ENCODE measurements around the gene MACROH2A1.

Gene MACROH2A1

GRCh38 chr5:135329066-135329912 lies 69.7 kb downstream of the MACROH2A1 start:
- Histone ChIP-seq H3K4me1 (ENCODE audit: control insufficient read depth, insufficient read depth, low read length) (no peaks in the 10 kb centered on the region), H3K9me3 (ENCODE audit: control insufficient read depth, insufficient read depth, low read depth, low read length) (no peaks in the 10 kb centered on the region), H3K36me3 (ENCODE audit: control insufficient read depth, insufficient read depth, low read length) (no peaks in the 10 kb centered on the region), H3K27me3 (ENCODE audit: control insufficient read depth, insufficient read depth, low read length) (no peaks in the 10 kb centered on the region), H3K9ac (ENCODE audit: low read length) (no peak overlapping the region), H3K4me3 (ENCODE audit: low read depth, low read length) (no peak overlapping the region), H3K27ac (ENCODE audit: low read depth, low read length) (no peak overlapping the region)

- Histone ChIP-seq H3K9ac (ENCODE audit: low read length) (no peak overlapping the region), H3K27ac (ENCODE audit: low read depth, low read length) (no peak overlapping the region), H3K36me3 (ENCODE audit: control insufficient read depth, insufficient read depth, low read length) (no peaks in the 10 kb centered on the region), H3K4me3 (ENCODE audit: low read depth, low read length) (no peak overlapping the region), H3K4me1 (ENCODE audit: control insufficient read depth, insufficient read depth, low read length) (no peaks in the 10 kb centered on the region), H3K27me3 (ENCODE audit: control insufficient read depth, insufficient read depth, low read length) (no peaks in the 10 kb centered on the region), H3K9me3 (ENCODE audit: control insufficient read depth, insufficient read depth, low read depth, low read length) (no peaks in the 10 kb centered on the region)
Observed at GRCh38 chr5:135328128-135328687, 70.8 kb downstream of the MACROH2A1 start.

GRCh38 chr5:135327429-135328127 lies 71.5 kb downstream of the MACROH2A1 start:
- Histone ChIP-seq H3K36me3 (ENCODE audit: control insufficient read depth, insufficient read depth, low read length) (no peaks in the 10 kb centered on the region), H3K27ac (ENCODE audit: low read depth, low read length) (no peak overlapping the region), H3K9ac (ENCODE audit: low read length) (no peak overlapping the region), H3K27me3 (ENCODE audit: control insufficient read depth, insufficient read depth, low read length) (no peaks in the 10 kb centered on the region), H3K4me3 (ENCODE audit: low read depth, low read length) (no peak overlapping the region), H3K9me3 (ENCODE audit: control insufficient read depth, insufficient read depth, low read depth, low read length) (no peaks in the 10 kb centered on the region), H3K4me1 (ENCODE audit: control insufficient read depth, insufficient read depth, low read length) (no peaks in the 10 kb centered on the region)

GRCh38 chr5:135326296-135327254 lies 72.5 kb downstream of the MACROH2A1 start:
- Histone ChIP-seq H3K9me3 (ENCODE audit: control insufficient read depth, insufficient read depth, low read depth, low read length) (no peaks in the 10 kb centered on the region), H3K36me3 (ENCODE audit: control insufficient read depth, insufficient read depth, low read length) (no peaks in the 10 kb centered on the region), H3K27me3 (ENCODE audit: control insufficient read depth, insufficient read depth, low read length) (peaks cover 4% of the 10 kb centered on the region; the same call in 1 of the 2 replicates), H3K4me1 (ENCODE audit: control insufficient read depth, insufficient read depth, low read length) (no peaks in the 10 kb centered on the region), H3K27ac (ENCODE audit: low read depth, low read length) (no peak overlapping the region), H3K4me3 (ENCODE audit: low read depth, low read length) (no peak overlapping the region), H3K9ac (ENCODE audit: low read length) (no peak overlapping the region)

- Histone ChIP-seq H3K9me3 (ENCODE audit: control insufficient read depth, insufficient read depth, low read depth, low read length) (no peaks in the 10 kb centered on the region), H3K36me3 (ENCODE audit: control insufficient read depth, insufficient read depth, low read length) (no peaks in the 10 kb centered on the region), H3K4me1 (ENCODE audit: control insufficient read depth, insufficient read depth, low read length) (no peaks in the 10 kb centered on the region), H3K4me3 (ENCODE audit: low read depth, low read length) (no peak overlapping the region), H3K27ac (ENCODE audit: low read depth, low read length) (no peak overlapping the region), H3K9ac (ENCODE audit: low read length) (no peak overlapping the region), H3K27me3 (ENCODE audit: control insufficient read depth, insufficient read depth, low read length) (peaks cover 4% of the 10 kb centered on the region; the same call in 1 of the 2 replicates)
Observed at GRCh38 chr5:135324897-135325650, 74.0 kb downstream of the MACROH2A1 start.

- Histone ChIP-seq H3K9ac (ENCODE audit: low read length) (no peak overlapping the region), H3K27ac (ENCODE audit: low read depth, low read length) (no peak overlapping the region), H3K4me1 (ENCODE audit: control insufficient read depth, insufficient read depth, low read length) (no peaks in the 10 kb centered on the region), H3K27me3 (ENCODE audit: control insufficient read depth, insufficient read depth, low read length) (peaks cover 4% of the 10 kb centered on the region; the same call in 1 of the 2 replicates), H3K36me3 (ENCODE audit: control insufficient read depth, insufficient read depth, low read length) (no peaks in the 10 kb centered on the region), H3K4me3 (ENCODE audit: low read depth, low read length) (no peak overlapping the region), H3K9me3 (ENCODE audit: control insufficient read depth, insufficient read depth, low read depth, low read length) (no peaks in the 10 kb centered on the region)
Observed at GRCh38 chr5:135324160-135324559, 74.9 kb downstream of the MACROH2A1 start.

- H3K4me3 ChIP-seq (ENCODE audit: low read depth, low read length), result no peak overlapping the region
- no peaks in the 10 kb centered on the region for H3K9me3 ChIP-seq (ENCODE audit: control insufficient read depth, insufficient read depth, low read depth, low read length)
- peaks cover 4% of the 10 kb centered on the region; the same call in 1 of the 2 replicates for H3K27me3 ChIP-seq (ENCODE audit: control insufficient read depth, insufficient read depth, low read length)
- H3K9ac ChIP-seq (ENCODE audit: low read length), result no peak overlapping the region
- no peaks in the 10 kb centered on the region for H3K4me1 ChIP-seq (ENCODE audit: control insufficient read depth, insufficient read depth, low read length)
- H3K36me3 ChIP-seq (ENCODE audit: control insufficient read depth, insufficient read depth, low read length), result no peaks in the 10 kb centered on the region
- no peak overlapping the region for H3K27ac ChIP-seq (ENCODE audit: low read depth, low read length)
Observed at GRCh38 chr5:135323701-135324132, 75.3 kb downstream of the MACROH2A1 start.

GRCh38 chr5:135323227-135323626 lies 75.8 kb downstream of the MACROH2A1 start:
- Histone ChIP-seq H3K4me3 (ENCODE audit: low read depth, low read length) (no peak overlapping the region), H3K27ac (ENCODE audit: low read depth, low read length) (no peak overlapping the region), H3K9ac (ENCODE audit: low read length) (no peak overlapping the region), H3K36me3 (ENCODE audit: control insufficient read depth, insufficient read depth, low read length) (no peaks in the 10 kb centered on the region), H3K4me1 (ENCODE audit: control insufficient read depth, insufficient read depth, low read length) (no peaks in the 10 kb centered on the region), H3K27me3 (ENCODE audit: control insufficient read depth, insufficient read depth, low read length) (peaks cover 4% of the 10 kb centered on the region; the same call in 1 of the 2 replicates), H3K9me3 (ENCODE audit: control insufficient read depth, insufficient read depth, low read depth, low read length) (no peaks in the 10 kb centered on the region)

- Histone ChIP-seq H3K36me3 (ENCODE audit: control insufficient read depth, insufficient read depth, low read length) (no peaks in the 10 kb centered on the region), H3K4me1 (ENCODE audit: control insufficient read depth, insufficient read depth, low read length) (no peaks in the 10 kb centered on the region), H3K27me3 (ENCODE audit: control insufficient read depth, insufficient read depth, low read length) (peaks cover 4% of the 10 kb centered on the region; the same call in 1 of the 2 replicates), H3K9me3 (ENCODE audit: control insufficient read depth, insufficient read depth, low read depth, low read length) (no peaks in the 10 kb centered on the region), H3K27ac (ENCODE audit: low read depth, low read length) (no peak overlapping the region), H3K4me3 (ENCODE audit: low read depth, low read length) (no peak overlapping the region), H3K9ac (ENCODE audit: low read length) (no peak overlapping the region)
Observed at GRCh38 chr5:135322744-135323143, 76.3 kb downstream of the MACROH2A1 start.

GRCh38 chr5:135322271-135322670 lies 76.8 kb downstream of the MACROH2A1 start:
- Histone ChIP-seq H3K9me3 (ENCODE audit: control insufficient read depth, insufficient read depth, low read depth, low read length) (no peaks in the 10 kb centered on the region), H3K9ac (ENCODE audit: low read length) (no peak overlapping the region), H3K27ac (ENCODE audit: low read depth, low read length) (no peak overlapping the region), H3K27me3 (ENCODE audit: control insufficient read depth, insufficient read depth, low read length) (peaks cover 4% of the 10 kb centered on the region; the same call in 1 of the 2 replicates), H3K36me3 (ENCODE audit: control insufficient read depth, insufficient read depth, low read length) (no peaks in the 10 kb centered on the region), H3K4me3 (ENCODE audit: low read depth, low read length) (no peak overlapping the region), H3K4me1 (ENCODE audit: control insufficient read depth, insufficient read depth, low read length) (no peaks in the 10 kb centered on the region)

All from HUES6 (cell line).